Natural killer cell (primary cell): Measurements from ENCODE around the gene FPR2. TPM values are rescaled to one million over a fixed set of nuclear protein-coding genes. Genes with fewer than 3 reads are reported as not detected.
A peak's percentile ranks its signal among the peaks of the same experiment; 100 is the strongest.

ENCODE experiments used
- ATAC-seq, 3 donors: fragments of 150-1000 bp in 2 of 3; fragments of 200-7000 bp in 1 of 3; cut with Tn5 transposase; 1 replicate in 1 of 3; 2 replicates in 2 of 3; pipeline ENCODE4 v1.10.0; 2021; ENCODE audit warnings: mild to moderate bottlenecking in 2 of 3, moderate library complexity in 2 of 3
- DNase-seq, 2 donors: peaks; one replicate each; pipeline versions ENCODE4 v3.0.0 to v3.0.0-alpha.2; 2013 to 2021; ENCODE audit warnings: mixed read lengths in 1 of 2
- H3K27ac ChIP-seq: one replicate; pipeline ENCODE4 v1.5.1; 2013; ENCODE audit warnings: mild to moderate bottlenecking, low read length
- H3K27me3 ChIP-seq: one replicate; pipeline ENCODE4 v1.6.1; 2013; ENCODE audit warnings: low read length; ENCODE audit not compliant: control insufficient read depth, insufficient read depth
- H3K36me3 ChIP-seq: one replicate; pipeline ENCODE4 v1.6.1; 2013; ENCODE audit warnings: low read length; ENCODE audit not compliant: control insufficient read depth, insufficient read depth
- H3K4me1 ChIP-seq: one replicate; pipeline ENCODE4 v1.6.1; 2013; ENCODE audit warnings: low read length; ENCODE audit not compliant: control insufficient read depth, insufficient read depth
- H3K4me3 ChIP-seq: one replicate; pipeline ENCODE4 v1.5.1; 2013; ENCODE audit warnings: low read length
- H3K9me3 ChIP-seq: one replicate; pipeline ENCODE4 v1.6.1; 2013; ENCODE audit warnings: low read length; ENCODE audit not compliant: control insufficient read depth, insufficient read depth
- H3K27ac Mint-ChIP-seq, 2 donors: one replicate each; pipeline ENCODE4 v1.8.0; 2022; ENCODE audit warnings: mild to moderate bottlenecking in 2 of 2, mixed read lengths in 2 of 2, moderate library complexity in 1 of 2
- H3K27me3 Mint-ChIP-seq, 2 donors: one replicate each; pipeline ENCODE4 v1.8.0; 2022; ENCODE audit warnings: low read depth in 2 of 2, mixed read lengths in 2 of 2
- H3K36me3 Mint-ChIP-seq: one replicate; pipeline ENCODE4 v1.8.0; 2022; ENCODE audit warnings: mixed read lengths
- H3K4me1 Mint-ChIP-seq, 2 donors: one replicate each; pipeline ENCODE4 v1.8.0; 2022; ENCODE audit warnings: mixed read lengths in 2 of 2
- H3K4me3 Mint-ChIP-seq: one replicate; pipeline ENCODE4 v1.8.0; 2022; ENCODE audit warnings: mild to moderate bottlenecking, moderate library complexity, mixed read lengths
- H3K9me3 Mint-ChIP-seq, 2 donors: one replicate each; pipeline ENCODE4 v1.8.0; 2022; ENCODE audit warnings: mixed read lengths in 2 of 2
- CTCF ChIP-seq: fragments of 200-600 bp; IDR thresholded peaks from one replicate; pipeline ENCODE4 v1.8.0; 2022; ENCODE audit warnings: antibody characterized with exemption
- WGBS: methylation state at CpG from one replicate; pipeline ENCODE4 v1.1.7; 2013; ENCODE audit warnings: missing lambda C conversion rate; ENCODE audit not compliant: insufficient coverage; 5-methylcytosine and 5-hydroxymethylcytosine counted together
- intact Hi-C: fragments of 100-400 bp; cut with micrococcal nuclease; formaldehyde crosslinking; loops from one replicate; pipeline ENCODE4 v1.14.2; 2022
- total RNA-seq, 4 donors: library from RNA; stranded (reverse); fragments of 120-200 nt in 1 of 4; gene quantifications; one replicate each; pipeline versions ENCODE4 v1.2.3 to v1.2.4, GENCODE V29; 2013 to 2022

The FPR2 gene
- total RNA-seq, 3 donors from 2014 or later (not counting 1 experiment from before 2014, with no cell fraction given), result 0.28 to 2.1 (median 0.59) TPM

GRCh38 chr19:51780270-51780669, 19.3 kb downstream of the FPR2 start:
- Histone ChIP-seq H3K36me3 (no peaks in the 10 kb centered on the region), H3K27me3 (no peaks in the 10 kb centered on the region), H3K4me3 (no peak overlapping the region), H3K9me3 (no peaks in the 10 kb centered on the region), H3K4me1 (no peaks in the 10 kb centered on the region), H3K27ac (no peak overlapping the region)
- Mint-ChIP-seq H3K9me3 (peaks cover 2 to 3% of the 10 kb centered on the region in 2 donors), H3K4me3 (no peak overlapping the region), H3K36me3 (no peaks in the 10 kb centered on the region), H3K27me3 (peaks cover 19 to 39% of the 10 kb centered on the region in 2 donors), H3K4me1 (peaks cover 5% of the 10 kb centered on the region in 2 donors), H3K27ac (no peak overlapping the region)
- ATAC-seq (no peak), DNase-seq (no peak)
- TF ChIP-seq CTCF, result no peak
- intact Hi-C loops, result no loop called here
- WGBS, result 53% methylated on average over 2 of the region's 2 CpGs

- intact Hi-C loops, result no loop called here
- Mint-ChIP-seq H3K4me1 (peaks cover 5% of the 10 kb centered on the region in 2 donors), H3K9me3 (no peaks in the 10 kb centered on the region), H3K27ac (no peak overlapping the region), H3K36me3 (no peaks in the 10 kb centered on the region), H3K27me3 (peaks cover 9 to 23% of the 10 kb centered on the region in 2 donors), H3K4me3 (no peak overlapping the region)
- H3K4me1 ChIP-seq, result no peaks in the 10 kb centered on the region
- no peak overlapping the region for H3K27ac ChIP-seq
- H3K9me3 ChIP-seq, result no peaks in the 10 kb centered on the region
- WGBS, result 59% methylated on average over 3 of the region's 3 CpGs
- no peak for ATAC-seq
- no peak for DNase-seq
- no peak overlapping the region for H3K4me3 ChIP-seq
- no peak for TF ChIP-seq CTCF
- no peaks in the 10 kb centered on the region for H3K36me3 ChIP-seq
- no peaks in the 10 kb centered on the region for H3K27me3 ChIP-seq
Measured at GRCh38 chr19:51781999-51782398, 21.0 kb downstream of the FPR2 start.

DNA sequence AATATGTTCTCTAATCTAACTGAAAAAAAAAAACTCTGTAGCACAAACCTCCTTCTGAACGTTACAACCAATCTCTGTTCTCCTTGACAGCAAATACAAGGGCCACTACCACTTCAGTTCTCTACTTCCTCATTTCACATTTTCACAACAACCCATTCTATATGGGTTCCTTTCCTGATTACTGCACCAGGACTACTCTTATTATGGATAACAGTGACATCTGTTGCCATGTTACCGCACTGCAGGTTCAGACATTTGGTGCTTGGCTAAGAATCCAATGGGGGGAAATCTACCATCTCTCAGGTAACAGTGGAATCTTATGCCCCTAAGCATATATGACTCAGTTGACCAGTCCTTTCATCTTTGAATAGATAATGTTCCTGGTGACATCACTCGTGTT, 22.4 kb downstream of the FPR2 start:
- Mint-ChIP-seq H3K27ac (no peak overlapping the region), H3K4me3 (no peak overlapping the region), H3K27me3 (peaks cover 8 to 16% of the 10 kb centered on the region in 2 donors), H3K36me3 (no peaks in the 10 kb centered on the region), H3K4me1 (no peaks in the 10 kb centered on the region), H3K9me3 (peaks cover 0 to 5% of the 10 kb centered on the region in 2 donors)
- Histone ChIP-seq H3K4me3 (no peak overlapping the region), H3K9me3 (no peaks in the 10 kb centered on the region), H3K4me1 (no peaks in the 10 kb centered on the region), H3K36me3 (no peaks in the 10 kb centered on the region), H3K27ac (no peak overlapping the region), H3K27me3 (no peaks in the 10 kb centered on the region)
- no peak for TF ChIP-seq CTCF
- peak in 1 of 3 donors; percentile 63 for ATAC-seq
- 15% methylated on average over 3 of the region's 3 CpGs for WGBS
- peak in 1 of 2 donors; percentile 12 for DNase-seq
- intact Hi-C loops, result no loop called here

DNA sequence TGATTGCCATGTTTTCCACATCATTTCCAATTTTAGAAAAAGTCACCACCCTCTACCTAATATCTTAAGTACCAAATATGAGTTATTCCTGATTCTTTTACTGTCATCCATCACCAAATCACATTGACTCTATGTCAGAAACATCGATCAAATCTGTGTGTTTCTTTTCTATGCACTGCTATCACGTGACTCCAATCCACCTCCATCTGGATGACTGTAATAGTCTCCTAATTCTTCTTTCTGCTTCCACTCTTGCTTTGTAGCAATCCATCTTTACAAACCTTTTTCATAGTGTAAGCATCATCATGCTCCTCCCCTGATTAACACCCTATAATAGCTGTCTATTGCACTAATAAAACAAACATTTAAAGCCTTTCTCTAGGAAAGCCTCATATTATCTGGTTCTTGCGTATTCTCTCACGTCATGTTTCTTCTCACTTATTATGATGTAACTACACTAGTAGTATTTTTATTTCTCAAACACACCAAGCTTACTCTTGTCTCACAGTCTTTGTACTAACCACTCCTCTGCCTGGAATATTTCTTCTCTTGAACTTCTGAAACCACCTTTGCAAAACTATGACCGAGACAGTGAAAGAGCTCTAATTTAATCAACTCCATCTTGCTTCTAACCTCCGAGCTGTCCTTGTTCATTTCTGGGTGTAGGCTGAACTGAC, 23.3 kb downstream of the FPR2 start:
- H3K27me3 ChIP-seq, result no peaks in the 10 kb centered on the region
- Mint-ChIP-seq H3K27ac (no peak overlapping the region), H3K36me3 (no peaks in the 10 kb centered on the region), H3K4me1 (no peaks in the 10 kb centered on the region), H3K9me3 (peaks cover 0 to 5% of the 10 kb centered on the region in 2 donors), H3K4me3 (no peak overlapping the region), H3K27me3 (peaks cover 7 to 8% of the 10 kb centered on the region in 2 donors)
- no peak for TF ChIP-seq CTCF
- DNase-seq (no peak), ATAC-seq (no peak)
- H3K27ac ChIP-seq, result no peak overlapping the region
- H3K9me3 ChIP-seq, result no peaks in the 10 kb centered on the region
- WGBS, result 91% methylated on average over 3 of the region's 6 CpGs
- no peak overlapping the region for H3K4me3 ChIP-seq
- no peaks in the 10 kb centered on the region for H3K36me3 ChIP-seq
- intact Hi-C loops, result no loop called here
- no peaks in the 10 kb centered on the region for H3K4me1 ChIP-seq
